ENCODE measurements around the gene RMP24.

RMP24 gene

GRCh38 chr18:35979112-35979511 is 6.6 kb downstream of the RMP24 start (continued):
- TF ChIP-seq EZH2phosphoT487 (IDR thresholded peaks at IDR 0.05; ENCODE audit: borderline replicate concordance, low read depth) (no peak), REST (IDR thresholded peaks at IDR 0.05; ENCODE audit: low read depth, low read length) (no peak)

- Histone ChIP-seq H2AFZ (ENCODE audit: low read depth) (no peak overlapping the region), H3K27ac (ENCODE audit: low read depth in 2 of 2, low read length in 1 of 2) (peak overlapping the region in 1 of 2 experiments; percentile 62; a peak in 2 of 4 replicates), H3K9me2 (no peaks in the 10 kb centered on the region), H3K79me2 (ENCODE audit: insufficient read depth) (no peaks in the 10 kb centered on the region), H3K4me2 (no peak overlapping the region), H3K9ac (no peak overlapping the region), H3K4me1 (ENCODE audit: control insufficient read depth in 1 of 2, insufficient read depth in 2 of 2, low read depth in 1 of 2, low read length in 1 of 2) (0 out of 4 replicates have a peak, but pooled peaks cover 0 to 14% of the 10 kb centered on the region in 2 experiments), H3K9me3 (no peaks in the 10 kb centered on the region), H3K4me3 (ENCODE audit: low read depth in 2 of 2, low read length in 1 of 2) (no peak overlapping the region), H3K36me3 (replicated peaks in 1 of 2; ENCODE audit: control insufficient read depth in 1 of 2, insufficient read depth in 2 of 2, low read length in 1 of 2) (peaks cover 30 to 40% of the 10 kb centered on the region in 2 experiments), H3K27me3 (ENCODE audit: insufficient read depth) (no peaks in the 10 kb centered on the region), H4K20me1 (ENCODE audit: insufficient read depth) (no peaks in the 10 kb centered on the region), H3F3A (replicated peaks; ENCODE audit: insufficient read depth) (peaks cover 42% of the 10 kb centered on the region)
- no peak for DNase-seq
- 25% methylated on average over 2 of the region's 2 CpGs for WGBS (ENCODE audit: low lambda C conversion rate)
- ChIA-PET CTCF (no interaction called here), POLR2A (no interaction called here)
- no peak for TF ChIP-seq ELF1 (IDR thresholded peaks at IDR 0.05)
- no peak for TF ChIP-seq SMC3 (IDR thresholded peaks at IDR 0.05; ENCODE audit: low read depth, low read length)
- TF ChIP-seq CHD2 (IDR thresholded peaks at IDR 0.05; ENCODE audit: low read length, partially characterized antibody) = no peak
- TF ChIP-seq FOSL2 (IDR thresholded peaks at IDR 0.05; ENCODE audit: borderline replicate concordance, low read depth) = 0 out of 2 replicates have a peak, but pooled peaks have one; percentile 28
- TF ChIP-seq PBX3 (IDR thresholded peaks at IDR 0.05) = peak; percentile 32; the same call in 1 of the 2 replicates
- no peak for TF ChIP-seq USF1 (IDR thresholded peaks at IDR 0.05; ENCODE audit: borderline replicate concordance, low read depth)
- TF ChIP-seq NFIC (IDR thresholded peaks at IDR 0.05; ENCODE audit: borderline replicate concordance) = 0 out of 2 replicates have a peak, but pooled peaks have one; percentile 28
- no peak for TF ChIP-seq GABPA (IDR thresholded peaks at IDR 0.05; ENCODE audit: low read depth)
- no peak for TF ChIP-seq GATA2 (CRISPR knock-in tag; IDR thresholded peaks at IDR 0.05)
- no peak; the same call in 1 of the 2 replicates for TF ChIP-seq POLR2AphosphoS5 (IDR thresholded peaks at IDR 0.05; ENCODE audit: low read depth, low read length)
- no peak for TF ChIP-seq FOXJ3 (CRISPR knock-in tag; IDR thresholded peaks at IDR 0.05)
- peak; percentile 89 for TF ChIP-seq TCF12 (IDR thresholded peaks at IDR 0.05)
- no peak for TF ChIP-seq TEAD4 (IDR thresholded peaks at IDR 0.05; ENCODE audit: borderline replicate concordance, insufficient read depth)
- TF ChIP-seq MEF2A (IDR thresholded peaks at IDR 0.05; ENCODE audit: borderline replicate concordance, low read depth) = no peak
- no peak for TF ChIP-seq REST (IDR thresholded peaks at IDR 0.05; ENCODE audit: low read depth, low read length)
- TF ChIP-seq TAF1 (IDR thresholded peaks at IDR 0.05; ENCODE audit: borderline replicate concordance, low read depth, low read length) = no peak
- no peak for TF ChIP-seq IRF3 (IDR thresholded peaks at IDR 0.05; ENCODE audit: low read depth, low read length)
- no peak for TF ChIP-seq EZH2phosphoT487 (IDR thresholded peaks at IDR 0.05; ENCODE audit: borderline replicate concordance, low read depth)
Observed at GRCh38 chr18:35982409-35983114, 10.1 kb downstream of the RMP24 start.
